Globus pallidus (tissue), 1 donor: Measurements from ENCODE around the gene KDM2A.
A peak's percentile ranks its signal among the peaks of the same experiment; 100 is the strongest.

Experiments
- DNase-seq: peaks from one replicate; pipeline ENCODE4 v3.0.0-alpha.2; 2015; ENCODE audit warnings: low spot score

KDM2A gene

DNA sequence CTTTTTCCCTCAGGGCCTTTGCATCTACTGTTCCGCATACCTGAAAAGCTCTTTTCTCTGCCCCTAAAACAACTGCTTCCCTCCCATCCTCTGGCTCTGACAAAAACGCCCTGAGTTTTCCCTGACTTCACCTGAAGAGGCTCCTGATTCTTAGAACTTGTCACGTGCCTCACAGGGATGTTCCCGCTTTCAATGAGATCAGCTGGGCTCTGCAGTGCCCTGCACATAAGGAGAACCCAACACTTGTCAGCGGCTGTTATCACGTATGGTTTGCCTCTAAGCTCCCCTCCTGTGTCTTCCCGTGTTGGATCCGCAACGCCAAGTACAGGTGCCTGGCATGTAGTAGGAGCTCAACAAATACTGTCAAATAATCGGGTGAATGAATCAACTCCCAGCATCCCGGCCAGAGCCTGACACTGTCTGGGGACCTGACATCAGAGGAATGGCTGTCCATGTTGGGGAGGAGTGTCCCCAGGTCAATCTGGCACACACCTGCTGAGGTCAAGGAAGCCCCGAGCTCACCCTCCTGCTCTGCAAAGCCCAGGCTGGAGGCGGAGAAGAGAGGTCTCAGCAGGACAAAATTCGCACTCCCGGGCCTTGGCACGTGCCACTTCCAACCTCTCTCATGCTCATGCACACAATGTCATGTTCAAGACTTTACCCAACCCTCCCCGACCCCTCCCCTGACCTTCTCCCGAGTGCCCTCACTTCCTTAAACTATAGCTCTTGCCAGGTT, 143.1 kb downstream of the KDM2A start:
- no peak for DNase-seq

DNA sequence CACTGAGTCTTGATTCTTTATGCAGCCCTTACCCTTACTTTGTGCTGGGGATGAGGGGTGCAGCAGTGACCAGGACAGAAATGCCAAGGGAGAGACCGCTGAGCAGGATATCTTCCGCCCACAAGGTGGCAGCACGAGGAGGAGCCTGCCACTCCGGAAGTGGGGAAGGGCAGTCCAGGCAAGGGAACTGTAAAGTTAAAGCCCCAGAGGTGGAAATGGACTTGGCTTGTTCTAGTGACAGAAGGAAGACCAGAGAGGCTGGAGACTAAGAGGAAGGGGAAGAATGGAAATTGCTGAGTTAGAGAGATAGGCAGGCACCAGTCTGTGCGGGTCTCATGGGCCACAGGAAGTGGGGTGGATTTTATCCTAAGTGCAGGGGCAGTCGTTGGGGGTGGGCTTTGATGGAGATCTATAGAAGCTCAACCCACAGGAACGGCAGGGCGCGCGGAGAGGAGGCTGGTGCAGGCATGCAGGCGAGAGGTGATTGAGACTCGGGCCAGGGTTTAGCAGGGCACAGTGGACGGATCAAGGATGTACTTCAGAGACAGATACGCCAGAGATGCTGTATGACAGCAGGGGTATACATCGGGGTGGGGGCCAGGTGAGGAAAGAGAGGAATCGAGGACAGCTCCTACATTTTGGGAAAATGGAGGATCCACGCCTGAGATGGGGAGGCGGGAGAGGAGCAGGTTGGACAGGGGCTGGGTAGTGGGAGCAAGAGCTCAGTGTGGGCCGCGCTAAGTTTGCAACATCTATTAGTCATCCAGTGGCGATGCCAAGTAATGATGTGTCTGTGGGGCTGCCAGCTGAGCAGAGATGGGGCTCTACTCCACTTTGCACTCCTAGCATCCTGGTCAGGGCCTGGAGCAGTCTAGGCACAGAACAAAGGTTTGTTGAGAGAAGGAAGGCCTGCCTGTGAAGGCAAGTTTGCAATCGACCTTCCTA, 143.9 kb downstream of the KDM2A start:
- DNase-seq: peak; percentile 76

DNA sequence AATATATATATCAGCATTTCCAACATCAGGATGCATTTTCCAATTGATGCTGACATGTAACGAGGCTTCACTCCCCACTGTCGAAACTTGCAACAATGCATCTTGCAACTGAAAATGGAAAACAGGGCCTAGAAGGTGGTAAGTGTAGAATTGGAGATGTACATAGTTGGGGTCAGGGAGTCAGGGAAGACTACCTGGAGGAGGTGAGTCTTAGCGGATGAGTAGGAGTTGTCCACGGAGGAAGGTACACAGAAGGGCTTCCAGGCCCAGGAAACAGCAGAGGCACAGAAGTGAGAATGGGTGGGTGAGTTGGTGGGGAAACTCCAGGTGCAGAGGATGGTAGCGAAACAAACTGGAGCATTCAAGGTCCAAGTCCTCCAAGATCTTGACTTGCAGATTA, 145.2 kb downstream of the KDM2A start:
- DNase-seq: no peak

DNA sequence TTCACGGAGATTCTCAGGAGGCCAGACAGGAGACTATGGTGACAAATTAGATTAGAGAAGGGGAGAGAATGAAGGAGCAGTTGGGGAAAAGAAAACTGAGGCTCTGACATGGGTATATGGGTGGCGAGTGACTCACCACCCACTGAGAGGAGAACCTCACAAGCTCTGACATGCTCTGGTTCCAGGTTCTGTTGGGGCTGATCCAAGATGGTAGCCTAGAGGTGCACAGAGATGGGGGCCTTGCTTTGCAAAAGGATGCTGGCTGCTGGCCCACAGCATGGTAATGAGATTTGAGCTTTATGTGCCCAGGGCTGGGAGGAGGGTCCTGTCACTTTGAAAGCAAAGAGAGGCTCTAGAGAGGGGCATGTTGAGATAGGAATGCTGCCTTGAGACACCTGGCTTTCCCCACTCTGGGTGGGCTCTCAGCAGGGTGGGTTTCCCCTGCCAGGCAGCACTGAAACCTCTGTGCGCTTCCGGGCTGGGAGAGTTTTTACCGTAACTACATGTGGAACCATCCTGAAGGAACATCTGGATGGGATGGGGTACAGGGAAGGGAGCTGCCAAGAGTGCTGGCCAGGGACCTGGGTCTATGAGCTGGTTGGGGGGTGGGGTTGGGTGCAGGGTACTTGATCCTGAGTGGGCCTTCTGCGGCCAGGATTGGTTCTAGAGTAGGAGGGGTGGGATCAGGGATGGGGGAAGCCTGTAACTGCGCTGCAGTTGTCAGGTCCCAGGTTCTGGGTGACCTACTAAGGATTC, 146.0 kb downstream of the KDM2A start:
- DNase-seq: no peak

DNA sequence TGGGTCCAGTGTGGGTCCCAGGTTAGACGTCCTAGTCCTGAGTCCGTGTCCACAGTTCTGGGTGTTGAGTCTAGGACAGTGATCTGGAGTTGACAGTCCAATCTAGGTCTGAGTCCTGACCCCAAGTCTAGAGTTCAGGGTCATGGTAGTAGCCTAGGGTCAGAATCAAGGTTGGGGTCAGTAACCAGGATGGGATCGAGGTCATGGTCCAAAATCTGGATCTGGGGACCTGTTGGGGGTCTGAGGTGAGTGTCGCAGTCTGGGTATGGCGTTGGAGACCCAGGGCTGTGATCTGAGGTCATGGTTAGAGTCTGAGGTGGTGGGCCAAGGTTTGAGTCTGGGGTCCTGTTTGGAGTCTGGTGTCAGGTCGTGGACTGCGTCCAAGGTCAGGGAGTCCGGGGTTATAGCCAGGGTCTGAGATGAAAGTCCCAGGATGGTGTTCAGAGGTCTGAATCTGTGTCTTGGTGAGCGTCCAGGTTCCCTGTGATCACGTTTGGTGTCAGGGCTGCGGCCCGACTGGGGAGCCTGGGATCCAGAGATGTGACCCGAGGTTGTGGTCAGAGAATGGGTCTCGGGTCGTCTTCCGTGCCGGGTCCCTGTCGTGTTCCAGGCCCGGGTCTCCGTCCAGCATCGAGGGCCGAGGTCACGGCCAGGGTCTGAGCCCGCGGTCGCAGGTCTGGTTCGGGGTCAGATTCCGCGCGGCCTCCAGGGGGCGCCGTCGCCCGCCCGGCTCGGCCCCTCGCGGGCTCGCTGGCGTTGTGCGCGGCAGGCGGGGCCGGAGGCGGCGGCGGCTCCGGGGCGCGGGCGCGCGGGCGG, 146.8 kb downstream of the KDM2A start:
- DNase-seq: peak; percentile 64

DNA sequence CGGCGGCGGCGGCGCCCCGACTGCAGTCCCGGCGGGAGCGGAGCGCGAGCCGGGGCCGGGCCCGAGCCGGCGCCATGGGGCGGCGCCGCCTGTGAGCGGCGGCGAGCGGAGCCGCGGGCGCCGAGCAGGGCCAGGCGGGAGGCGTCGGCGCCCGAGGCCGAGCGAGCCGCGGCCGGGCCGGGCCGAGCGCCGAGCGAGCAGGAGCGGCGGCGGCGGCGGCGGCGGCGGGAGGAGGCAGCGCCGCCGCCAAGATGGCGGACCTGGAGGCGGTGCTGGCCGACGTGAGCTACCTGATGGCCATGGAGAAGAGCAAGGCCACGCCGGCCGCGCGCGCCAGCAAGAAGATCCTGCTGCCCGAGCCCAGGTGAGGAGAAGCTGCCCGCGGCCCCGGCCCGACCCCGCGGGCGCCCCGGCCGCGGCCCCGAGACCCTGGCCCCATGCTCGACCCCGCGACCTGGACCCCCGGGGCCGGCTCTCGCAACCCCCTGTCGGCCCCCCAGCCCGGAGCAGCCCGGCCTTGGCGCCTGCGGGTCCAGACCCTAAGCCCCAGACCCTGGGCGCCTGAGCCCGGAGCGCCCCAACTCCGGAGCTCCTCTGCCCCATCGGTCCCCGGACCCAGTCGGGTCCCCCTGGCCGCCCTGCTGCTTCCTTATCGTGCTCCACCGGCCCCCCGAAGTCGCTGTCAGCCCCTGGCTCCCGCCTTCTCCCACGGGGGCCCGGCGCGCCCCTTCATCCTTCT, 147.6 kb downstream of the KDM2A start, which contains the start of gene GRK2:
GRK2 (plus strand) TSS at position 25 of the 739 bp plus-strand sequence; CDS start at position 252, 227 bp downstream.
- DNase-seq: no peak

DNA sequence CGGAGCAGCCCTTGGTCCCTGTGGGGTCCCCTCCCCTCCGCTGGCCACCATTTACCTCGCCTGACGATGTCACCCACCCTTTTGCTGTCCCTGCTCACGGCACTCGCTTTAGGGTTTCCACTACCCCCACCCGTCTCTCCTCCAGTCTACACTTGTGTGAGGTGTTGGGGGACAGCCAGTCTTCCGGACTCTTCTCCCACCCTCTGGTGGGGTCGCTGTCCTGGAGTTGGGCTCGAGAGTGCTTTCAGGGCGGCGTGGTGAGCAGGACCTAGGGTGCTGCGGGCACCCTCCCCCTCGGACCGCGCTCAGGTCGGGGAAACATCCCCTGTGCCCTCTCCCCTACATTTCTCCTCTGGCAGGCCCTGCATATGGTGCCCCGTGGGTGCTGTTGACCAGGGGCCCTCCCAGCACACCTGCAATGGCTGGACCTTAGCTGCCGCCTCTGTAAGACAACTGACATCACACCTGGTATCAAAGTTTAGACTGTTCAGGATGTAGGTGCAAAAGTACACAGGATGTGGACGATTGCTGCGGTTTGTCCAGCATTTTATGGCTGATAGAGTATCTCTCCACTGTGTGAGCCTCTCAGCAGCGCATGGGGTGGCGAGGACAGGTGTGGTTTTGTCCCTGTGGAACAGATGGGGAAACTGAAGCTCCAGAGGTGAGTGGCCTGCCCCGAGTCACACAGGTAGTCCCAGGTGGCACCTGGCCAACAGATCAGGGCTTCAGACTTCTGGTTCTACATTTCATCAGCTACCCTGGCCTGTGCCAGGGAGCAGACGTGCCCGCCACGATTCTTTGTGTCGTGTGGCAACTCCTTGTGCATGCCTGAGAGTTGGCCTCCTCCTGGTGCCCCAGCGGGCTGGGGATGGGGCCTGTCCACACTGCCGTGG, 148.4 kb downstream of the KDM2A start:
- no peak for DNase-seq

DNA sequence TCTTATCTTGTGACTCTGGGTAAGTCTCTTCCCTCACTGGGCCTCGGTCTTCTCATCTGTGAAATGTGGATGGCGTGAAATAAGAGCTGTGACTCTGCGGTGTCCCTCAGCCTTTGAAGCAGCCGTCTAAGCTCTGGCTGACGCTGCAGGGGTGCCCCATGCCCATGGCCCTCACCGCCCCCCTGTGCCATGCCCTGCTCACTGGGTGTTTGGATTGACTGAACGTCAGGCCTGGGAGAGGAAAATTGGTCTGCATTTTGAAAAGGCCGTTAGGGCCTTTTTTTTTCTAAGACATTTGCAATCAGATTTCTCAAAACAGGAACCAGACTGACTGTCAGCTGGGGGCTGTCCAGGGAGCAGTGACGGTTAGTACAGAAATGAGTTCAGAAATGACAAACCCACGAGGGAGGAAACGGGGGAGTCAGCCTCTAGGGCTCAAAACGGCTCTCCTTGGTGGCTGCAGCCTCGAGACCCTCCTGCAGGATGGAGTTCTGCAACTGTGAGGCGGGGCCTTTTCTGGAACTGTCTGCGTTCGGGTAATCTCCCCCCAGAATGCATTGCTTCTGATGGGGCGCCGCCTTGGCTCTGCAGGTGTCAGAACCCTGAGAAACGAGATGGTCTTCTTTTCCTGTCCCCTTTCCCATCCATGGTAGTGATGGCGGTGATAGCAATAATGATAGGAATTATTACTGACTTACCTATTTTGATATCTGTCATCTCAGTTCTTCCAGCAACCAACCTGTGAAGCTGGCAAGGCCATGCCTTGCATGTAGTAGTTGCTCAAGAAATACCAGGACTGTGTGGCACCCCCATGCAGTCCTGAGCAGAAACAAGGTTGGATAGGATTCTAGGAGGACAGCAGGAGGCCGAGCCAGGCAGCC, 149.3 kb downstream of the KDM2A start:
- DNase-seq: no peak

DNA sequence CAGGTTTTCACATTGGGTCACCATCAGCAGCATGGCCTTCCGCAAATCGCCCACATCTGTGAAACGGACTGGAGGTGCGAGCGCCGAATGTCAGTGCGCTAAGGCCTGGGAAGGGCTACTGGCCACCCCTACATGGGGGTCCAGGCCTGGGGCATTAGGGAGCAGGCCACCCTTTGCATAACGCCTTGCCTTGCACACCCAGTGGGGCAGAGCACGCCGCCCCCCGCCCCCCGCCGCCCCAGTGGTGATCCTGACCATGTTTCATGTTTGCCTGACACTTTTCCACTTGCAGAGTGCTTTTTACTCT, 149.9 kb downstream of the KDM2A start:
- DNase-seq: no peak

DNA sequence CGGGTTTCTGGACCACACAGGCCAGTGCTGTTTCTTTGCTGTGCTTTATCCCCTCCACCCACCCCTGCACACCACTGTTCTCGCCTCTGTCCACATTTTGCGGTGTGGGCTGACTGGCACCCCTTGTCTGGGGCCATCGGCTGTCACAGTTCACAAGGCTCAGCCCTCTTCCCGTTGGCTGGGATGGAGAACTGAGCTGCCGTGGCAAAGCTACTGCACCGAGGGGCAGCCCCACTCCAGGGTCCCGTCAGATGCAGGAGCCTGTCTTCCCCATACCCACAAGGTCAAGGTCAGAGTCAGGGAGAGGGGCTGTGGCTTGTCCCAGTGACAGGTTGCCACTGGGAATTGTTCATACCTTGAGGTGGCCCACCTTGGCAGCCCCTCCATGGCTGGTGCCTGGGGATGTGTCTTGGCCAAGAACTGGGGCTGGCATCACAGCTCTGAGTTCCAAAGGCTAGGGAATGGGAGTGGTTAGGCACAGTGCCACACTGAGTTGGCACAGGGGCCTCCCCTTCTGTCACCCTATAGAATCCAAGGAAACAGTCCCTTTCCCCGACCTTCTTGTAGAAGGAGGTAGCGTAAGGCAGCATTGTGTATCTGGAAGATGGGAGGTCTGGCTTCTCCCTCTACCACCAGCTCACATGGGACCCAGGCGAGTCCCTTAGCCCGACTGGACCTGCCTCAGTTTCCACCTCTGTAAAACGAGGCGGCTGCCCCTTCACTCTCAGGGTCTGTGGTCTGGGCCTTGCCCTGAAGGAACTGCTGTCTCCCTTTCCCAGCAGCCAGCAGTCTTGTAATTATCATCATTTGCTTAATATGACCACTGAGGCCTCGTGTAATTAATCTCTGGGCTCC, 150.6 kb downstream of the KDM2A start:
- no peak for DNase-seq

DNA sequence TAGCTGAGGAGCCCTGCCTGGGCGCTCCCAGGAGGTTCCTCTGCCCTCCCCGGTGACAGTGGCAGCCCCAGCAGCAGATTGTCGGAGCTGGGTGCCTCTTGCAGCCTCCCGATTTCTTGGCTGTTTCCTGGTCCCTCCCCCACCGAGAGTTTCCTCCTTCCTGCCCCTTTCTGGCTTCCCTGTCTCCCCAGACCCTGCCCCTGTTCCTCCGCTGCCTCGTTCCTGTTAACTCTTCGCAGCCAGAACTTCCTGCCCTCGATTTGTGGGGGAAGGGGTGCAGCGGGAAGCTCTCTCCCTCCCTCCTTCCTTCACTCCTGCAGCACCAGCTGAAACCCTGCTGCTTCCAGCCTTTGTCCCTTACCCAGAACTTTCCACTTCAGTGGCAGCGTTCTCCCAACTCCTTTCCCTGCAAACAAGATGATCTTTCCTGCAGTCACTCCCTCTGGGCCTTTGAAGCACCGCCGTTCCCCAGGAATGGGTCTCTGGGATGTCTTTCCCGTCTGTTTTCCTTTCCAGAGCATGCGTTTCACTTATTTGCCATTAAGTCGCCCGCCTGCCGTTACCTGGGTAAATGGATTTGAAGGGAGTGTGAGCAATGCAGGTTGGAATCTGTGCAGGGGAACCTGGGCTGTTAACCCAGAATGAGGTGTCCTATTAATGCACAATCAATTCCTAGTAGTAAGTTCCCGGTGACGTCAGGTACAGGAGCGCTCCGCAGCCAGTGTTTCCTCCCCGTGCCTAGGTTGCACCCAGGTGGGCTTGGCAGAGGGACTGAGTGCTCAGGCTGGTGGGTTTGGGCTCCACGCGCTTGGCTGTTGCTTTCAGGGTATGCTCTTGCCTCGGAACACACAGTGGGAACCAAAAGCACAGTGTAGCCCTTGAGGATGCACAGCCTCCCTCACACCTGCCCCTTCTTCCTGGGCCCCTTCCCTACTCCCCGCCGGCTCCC, 151.5 kb downstream of the KDM2A start:
- no peak for DNase-seq

DNA sequence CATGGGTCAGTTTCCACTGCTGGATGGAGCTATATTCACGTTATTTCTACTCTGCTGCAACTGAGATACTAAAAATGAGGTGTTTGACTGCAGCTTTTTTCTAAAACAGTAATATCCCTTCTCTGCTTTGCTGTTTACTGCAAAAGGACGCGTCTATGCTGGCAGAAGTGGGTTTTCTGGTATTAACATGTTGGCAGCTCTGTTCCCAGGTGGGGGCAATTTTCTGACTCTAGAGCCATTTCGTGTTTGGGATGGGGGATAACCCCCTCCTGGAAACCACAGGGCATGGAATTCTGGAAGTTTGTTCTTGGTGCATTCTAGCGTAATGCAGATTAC, 152.1 kb downstream of the KDM2A start:
- no peak for DNase-seq

DNA sequence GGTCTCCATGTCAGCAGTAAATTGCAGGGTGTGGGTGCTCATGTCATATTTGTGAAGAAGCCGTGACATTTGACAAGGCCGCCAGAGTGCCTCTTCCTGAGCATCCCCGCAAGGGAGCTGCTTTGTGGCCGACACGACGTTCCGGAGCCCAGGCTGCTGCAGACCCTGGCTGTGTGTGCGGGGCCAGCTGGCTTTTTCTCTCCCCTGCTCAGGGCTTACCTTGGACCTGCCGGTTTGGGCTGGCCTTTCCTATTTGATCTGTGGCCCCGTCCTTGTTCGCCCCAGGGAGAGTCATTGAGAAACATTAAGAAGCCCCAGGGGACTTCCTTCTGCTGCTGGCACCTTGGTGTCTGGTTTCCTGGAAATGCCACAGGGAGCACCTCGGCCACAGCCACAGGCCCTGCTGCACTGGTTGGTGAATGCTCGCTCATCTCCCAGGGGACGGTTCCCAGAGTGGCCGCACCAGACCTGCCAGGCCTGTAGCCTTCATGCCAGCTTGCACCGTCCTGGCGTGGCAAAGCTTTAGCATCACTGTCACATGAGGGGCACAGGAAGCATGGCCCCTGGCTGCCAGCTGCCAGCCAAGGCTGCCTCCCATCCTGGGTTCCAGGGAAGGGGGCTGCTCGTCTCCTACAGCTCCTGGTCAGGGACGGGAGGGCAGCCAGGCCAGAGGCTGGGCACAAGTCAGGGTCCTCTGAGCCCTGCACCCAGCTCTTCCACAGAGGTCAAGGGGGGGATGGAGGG, 152.7 kb downstream of the KDM2A start:
- DNase-seq: no peak

DNA sequence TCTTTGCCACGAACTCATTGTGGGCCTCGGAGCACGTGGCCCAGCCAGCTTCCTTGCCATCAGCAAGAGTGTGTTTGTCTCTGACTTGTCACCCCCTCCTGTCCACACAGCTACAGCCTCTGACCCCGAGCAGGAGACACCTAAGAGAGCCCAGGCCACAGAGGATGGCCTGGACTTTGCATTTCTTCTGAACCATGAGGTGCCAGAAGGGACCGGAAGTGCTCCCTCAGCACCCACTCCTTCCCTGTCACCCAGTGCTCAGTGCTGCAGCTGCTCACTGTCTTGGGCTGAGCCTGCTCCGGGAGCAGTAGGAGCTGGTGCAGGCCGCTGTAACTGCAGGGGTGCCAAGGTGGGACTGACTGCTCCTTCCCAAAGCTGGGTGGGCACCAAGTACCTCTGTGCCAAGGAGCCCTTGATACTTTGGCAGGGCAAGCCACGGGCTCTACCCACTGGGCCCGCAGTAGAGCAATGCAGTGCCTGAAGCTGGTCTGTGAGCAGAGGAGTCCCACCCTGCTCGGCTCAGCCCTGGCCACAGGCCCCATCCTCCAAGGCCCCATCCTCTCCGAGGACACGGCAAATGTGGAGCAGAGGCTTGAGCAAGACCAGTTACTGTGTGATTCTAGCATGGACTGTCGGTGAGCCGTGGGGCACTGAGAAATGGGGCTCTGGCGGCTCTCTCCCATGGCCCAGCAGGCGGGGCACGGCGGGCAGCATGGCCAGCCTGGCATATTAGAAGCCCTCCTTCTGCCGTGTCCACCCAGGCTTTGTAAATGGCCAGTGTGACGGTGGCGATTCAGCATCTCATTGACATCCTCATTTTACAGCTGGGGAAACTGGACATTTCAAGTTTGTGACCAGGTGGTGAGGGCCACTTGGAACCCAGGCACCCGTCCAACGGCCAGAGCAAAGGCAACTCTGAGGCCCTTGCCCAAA, 153.5 kb downstream of the KDM2A start:
- no peak for DNase-seq
